Gastroesophageal sphincter (tissue), 4 donors: ENCODE results near the gene CD47. TPM values are rescaled to one million over a fixed set of nuclear protein-coding genes. Genes with fewer than 3 reads are reported as not detected.

Source experiments
- ATAC-seq: fragments of 150-250 bp; one replicate; pipeline ENCODE4 v1.9.1; 2016; ENCODE audit warnings: mild to moderate bottlenecking, moderate library complexity
- H3K27ac ChIP-seq, 4 donors: fragments of 200-600 bp; sonication (generic) in 3 of 4; 1 replicate in 3 of 4; 2 replicates in 1 of 4; pipeline ENCODE4 v1.5.1; 2016 to 2019
- H3K27me3 ChIP-seq: fragments of 200-600 bp; sonication (generic); one replicate; pipeline ENCODE4 v1.5.1; 2019
- H3K36me3 ChIP-seq, 2 donors: fragments of 200-600 bp; sonication (generic); one replicate each; pipeline ENCODE4 v1.5.1; 2019; ENCODE audit warnings: control low read depth in 1 of 2
- H3K4me1 ChIP-seq, 3 donors: fragments of 200-600 bp; sonication (generic); 1 replicate in 2 of 3; 2 replicates in 1 of 3; pipeline ENCODE4 v1.5.1; 2016 to 2019; ENCODE audit warnings: control low read depth in 2 of 3
- H3K4me3 ChIP-seq, 2 donors: fragments of 200-600 bp; sonication (generic); one replicate each; pipeline ENCODE4 v1.5.1; 2019; ENCODE audit warnings: mild to moderate bottlenecking in 1 of 2, moderate library complexity in 1 of 2
- H3K9me3 ChIP-seq, 3 donors: fragments of 200-600 bp; sonication (generic); one replicate each; pipeline ENCODE4 v1.5.1; 2017 to 2019; ENCODE audit warnings: control low read depth in 2 of 3
- EP300 ChIP-seq: sonication (generic); formaldehyde crosslinking; IDR thresholded peaks from one replicate; pipeline ENCODE4 v1.6.1; 2017; ENCODE audit warnings: antibody characterized with exemption, mild to moderate bottlenecking
- POLR2A ChIP-seq, 2 donors: fragments of 450-650 bp; IDR thresholded peaks; one replicate each; pipeline ENCODE4 v1.6.1; 2017; ENCODE audit warnings: antibody characterized with exemption in 2 of 2, mild to moderate bottlenecking in 2 of 2, moderate library complexity in 1 of 2
- POLR2AphosphoS5 ChIP-seq: sonication (generic); formaldehyde crosslinking; IDR thresholded peaks from one replicate; pipeline ENCODE4 v1.6.1; 2017; ENCODE audit warnings: antibody characterized with exemption
- WGBS, 2 donors: methylation state at CpG; one replicate each; pipeline ENCODE4 v1.1.5; 2018; ENCODE audit warnings: low coverage in 1 of 2; 5-methylcytosine and 5-hydroxymethylcytosine counted together
- total RNA-seq, 4 donors: library from RNA; depleted of rRNA; stranded (reverse); fragments of >200 nt; gene quantifications; one replicate each; pipeline ENCODE4 v1.1.0, GENCODE V29; 2016
- TF ChIP-seq, protein P1 (sequence below), 4 experiments: fragments of 200-600 bp in 2 of 4; fragments of 450-650 bp in 2 of 4; sonication (generic) in 1 of 4; IDR thresholded peaks; one replicate each; pipeline ENCODE4 v1.5.1; 2017 to 2019; ENCODE audit warnings: antibody characterized with exemption in 4 of 4, mild to moderate bottlenecking in 2 of 4, moderate library complexity in 2 of 4

The CD47 gene
- total RNA-seq, 4 donors from 2014 or later, result 60.0 to 91.5 (median 76.3) TPM

DNA sequence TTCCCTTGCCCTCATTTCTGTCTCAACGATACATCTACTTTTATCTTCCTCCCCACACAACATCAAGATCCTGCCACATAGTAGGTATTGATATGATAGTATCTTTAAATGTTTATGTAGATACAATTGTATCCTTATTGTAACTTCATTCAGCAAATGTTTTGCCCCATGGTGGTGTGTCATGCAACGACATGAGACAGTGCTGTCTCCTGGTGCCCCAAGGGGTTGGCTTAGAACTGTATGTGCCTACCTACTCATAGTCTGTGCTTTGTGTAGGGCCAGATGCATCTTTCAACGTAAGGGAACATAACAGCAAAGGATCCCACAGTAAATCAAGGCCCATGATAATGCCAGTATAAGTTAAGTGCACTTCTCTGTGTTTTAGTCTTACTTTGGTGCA lies 2.8 kb upstream of the CD47 start:
- H3K27me3 ChIP-seq, result no peaks in the 10 kb centered on the region
- no peaks in the 10 kb centered on the region for H3K9me3 ChIP-seq
- H3K4me1 ChIP-seq, result peaks cover 0 to 18% (median 0%) of the 10 kb centered on the region in 3 donors
- no peak overlapping the region for H3K4me3 ChIP-seq
- no peak for ATAC-seq
- no peaks in the 10 kb centered on the region for H3K36me3 ChIP-seq
- H3K27ac ChIP-seq, result no peak overlapping the region
- 86 to 89% methylated on average over 1 to 3 of the region's 3 CpGs for WGBS, 2 donors
- TF ChIP-seq POLR2A (IDR thresholded peaks at IDR 0.05) (no peak), POLR2AphosphoS5 (no peak), EP300 (no peak)
- TF ChIP-seq, protein P1, sequence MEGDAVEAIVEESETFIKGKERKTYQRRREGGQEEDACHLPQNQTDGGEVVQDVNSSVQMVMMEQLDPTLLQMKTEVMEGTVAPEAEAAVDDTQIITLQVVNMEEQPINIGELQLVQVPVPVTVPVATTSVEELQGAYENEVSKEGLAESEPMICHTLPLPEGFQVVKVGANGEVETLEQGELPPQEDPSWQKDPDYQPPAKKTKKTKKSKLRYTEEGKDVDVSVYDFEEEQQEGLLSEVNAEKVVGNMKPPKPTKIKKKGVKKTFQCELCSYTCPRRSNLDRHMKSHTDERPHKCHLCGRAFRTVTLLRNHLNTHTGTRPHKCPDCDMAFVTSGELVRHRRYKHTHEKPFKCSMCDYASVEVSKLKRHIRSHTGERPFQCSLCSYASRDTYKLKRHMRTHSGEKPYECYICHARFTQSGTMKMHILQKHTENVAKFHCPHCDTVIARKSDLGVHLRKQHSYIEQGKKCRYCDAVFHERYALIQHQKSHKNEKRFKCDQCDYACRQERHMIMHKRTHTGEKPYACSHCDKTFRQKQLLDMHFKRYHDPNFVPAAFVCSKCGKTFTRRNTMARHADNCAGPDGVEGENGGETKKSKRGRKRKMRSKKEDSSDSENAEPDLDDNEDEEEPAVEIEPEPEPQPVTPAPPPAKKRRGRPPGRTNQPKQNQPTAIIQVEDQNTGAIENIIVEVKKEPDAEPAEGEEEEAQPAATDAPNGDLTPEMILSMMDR (IDR thresholded peaks at IDR 0.05), result no peak

GRCh38 chr3:108093021-108093420 lies 2.2 kb upstream of the CD47 start:
- no peak overlapping the region for H3K27ac ChIP-seq
- no peak for ATAC-seq
- no peak overlapping the region for H3K4me3 ChIP-seq
- no peaks in the 10 kb centered on the region for H3K27me3 ChIP-seq
- H3K4me1 ChIP-seq, result peaks cover 0 to 24% (median 2%) of the 10 kb centered on the region in 3 donors
- no peaks in the 10 kb centered on the region for H3K9me3 ChIP-seq
- no peaks in the 10 kb centered on the region for H3K36me3 ChIP-seq
- TF ChIP-seq, protein P1 (IDR thresholded peaks at IDR 0.05), result no peak
- TF ChIP-seq POLR2AphosphoS5, result no peak
- no peak for TF ChIP-seq EP300

DNA sequence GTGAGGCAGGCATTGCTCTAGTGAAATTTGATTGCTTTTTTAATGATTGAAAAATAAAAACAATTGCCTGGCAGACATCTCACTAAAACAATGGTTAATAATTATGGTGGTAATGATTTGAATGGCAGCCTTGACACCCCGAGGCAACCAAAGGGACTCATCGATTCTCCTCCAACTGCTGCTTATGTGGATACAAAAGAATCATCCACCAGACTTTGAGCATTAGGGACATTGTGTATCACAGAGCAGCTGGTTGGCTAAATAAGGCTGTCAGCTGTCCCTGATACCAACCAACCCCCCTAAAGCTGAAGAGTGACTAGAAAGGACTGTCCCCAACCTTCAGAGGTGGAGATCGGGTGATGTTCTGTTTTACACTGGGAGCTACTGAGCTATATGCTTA lies 1.7 kb upstream of the CD47 start:
- Histone ChIP-seq H3K9me3 (no peaks in the 10 kb centered on the region), H3K27me3 (no peaks in the 10 kb centered on the region), H3K4me3 (no peak overlapping the region), H3K4me1 (peaks cover 0 to 29% (median 2%) of the 10 kb centered on the region in 3 donors), H3K27ac (no peak overlapping the region), H3K36me3 (no peaks in the 10 kb centered on the region)
- TF ChIP-seq, protein P1 (IDR thresholded peaks at IDR 0.05), result no peak
- TF ChIP-seq EP300 (no peak), POLR2A (IDR thresholded peaks at IDR 0.05) (no peak), POLR2AphosphoS5 (no peak)
- WGBS, 2 donors, result 50 to 90% methylated on average over 1 to 2 of the region's 3 CpGs
- no peak for ATAC-seq

DNA sequence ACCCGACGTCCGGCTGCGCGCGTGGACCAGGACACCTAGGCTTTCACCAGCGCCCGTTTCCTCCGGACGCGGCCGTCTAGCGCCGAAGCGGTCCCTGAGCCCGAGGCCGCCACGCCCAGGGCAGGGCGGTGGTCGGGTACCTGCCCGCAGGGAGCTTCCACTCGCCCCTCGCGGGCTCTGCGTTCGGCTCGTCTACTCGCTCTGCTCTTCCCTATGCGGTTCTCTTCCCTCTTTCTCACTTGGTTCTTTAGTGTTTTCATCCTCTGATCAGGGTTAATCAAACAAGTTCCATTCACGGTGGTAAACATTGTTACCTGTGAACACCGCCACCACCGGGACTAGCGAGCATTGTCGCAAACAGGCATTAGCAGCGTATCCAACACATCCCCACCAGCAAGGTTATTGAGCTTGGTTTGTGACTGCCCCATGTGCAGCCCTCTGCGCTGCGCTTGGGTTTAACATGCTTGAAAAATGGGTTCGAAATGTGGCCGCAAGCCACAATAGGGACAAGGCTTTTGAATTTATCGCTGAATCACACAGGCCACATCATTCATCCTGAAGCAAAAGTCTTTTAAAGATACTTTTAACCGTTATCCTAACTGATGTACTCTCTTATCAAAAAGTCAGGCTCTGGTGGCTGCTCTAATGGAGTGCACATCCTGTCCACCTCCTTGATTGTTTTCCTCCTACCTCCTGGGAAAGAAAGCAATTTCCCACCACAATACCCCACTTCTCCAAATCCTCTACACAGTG lies 843 bp upstream of the CD47 start:
- H3K27ac ChIP-seq, result peak overlapping the region; percentile 54 to 96 (median 93)
- H3K36me3 ChIP-seq, result no peaks in the 10 kb centered on the region
- peak overlapping the region; percentile 89 to 90 for H3K4me3 ChIP-seq
- ATAC-seq, result no peak
- WGBS, 2 donors, result 42 to 90% methylated on average over 10 to 34 of the region's 41 CpGs
- peaks cover 0 to 35% (median 2%) of the 10 kb centered on the region in 3 donors for H3K4me1 ChIP-seq
- TF ChIP-seq, protein P1 (IDR thresholded peaks at IDR 0.05), result no peak
- TF ChIP-seq POLR2AphosphoS5 (no peak), POLR2A (IDR thresholded peaks at IDR 0.05) (no peak), EP300 (no peak)
- H3K27me3 ChIP-seq, result no peaks in the 10 kb centered on the region
- H3K9me3 ChIP-seq, result no peaks in the 10 kb centered on the region

DNA sequence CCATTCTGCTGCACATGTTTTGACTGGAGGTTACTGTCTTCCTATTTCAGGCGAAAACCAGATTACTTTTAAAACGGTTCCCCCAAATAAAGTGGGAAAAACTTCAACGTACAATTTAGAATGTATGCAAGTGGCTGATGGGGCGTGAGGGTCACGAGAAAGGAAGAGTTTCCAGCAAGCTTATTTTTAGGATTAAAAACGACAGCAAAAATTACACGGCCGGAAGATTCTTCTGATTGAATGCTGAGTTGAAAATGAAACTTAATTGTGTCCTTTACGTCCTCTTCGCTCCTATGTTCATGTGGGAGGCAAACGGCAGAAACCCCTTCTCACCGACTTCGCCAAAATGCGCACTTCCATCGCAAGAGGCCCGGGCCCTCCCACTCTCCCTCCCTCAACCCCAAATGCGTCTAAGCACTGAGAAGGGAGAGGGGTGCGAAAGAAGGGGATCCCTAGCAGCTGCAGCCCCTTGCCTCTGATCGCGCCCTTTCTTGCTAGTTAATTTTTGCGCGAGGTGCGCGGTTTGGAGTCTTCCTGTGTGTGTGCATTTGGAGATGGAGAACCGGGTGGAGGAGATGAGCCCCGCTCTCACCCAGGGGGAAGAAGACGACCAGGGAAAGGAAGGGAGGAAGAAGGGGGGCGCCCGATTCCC lies 656 bp downstream of the CD47 start:
- peaks cover 0 to 50% (median 2%) of the 10 kb centered on the region in 3 donors for H3K4me1 ChIP-seq
- ATAC-seq, result no peak

More for the DNA sequence above, 656 bp downstream of the CD47 start:
- Histone ChIP-seq H3K36me3 (no peaks in the 10 kb centered on the region), H3K9me3 (no peaks in the 10 kb centered on the region), H3K4me3 (peak overlapping the region; percentile 89 to 90), H3K27me3 (no peaks in the 10 kb centered on the region), H3K27ac (peak overlapping the region; percentile 72 to 96 (median 93))
- TF ChIP-seq, protein P1 (IDR thresholded peaks at IDR 0.05), result no peak
- no peak for TF ChIP-seq POLR2A (IDR thresholded peaks at IDR 0.05)
- no peak for TF ChIP-seq EP300
- no peak for TF ChIP-seq POLR2AphosphoS5
- WGBS, 2 donors, result 0% methylated on average over 15 to 16 of the region's 29 CpGs
